ENCODE data around the gene ARHGAP42. TPM values are rescaled to one million over a fixed set of nuclear protein-coding genes. Genes with fewer than 3 reads are reported as not detected.

ARHGAP42 gene
- total RNA-seq, 3 donors from 2014 or later, result 14.6 to 26.7 (median 26.2) TPM

- Histone ChIP-seq H3K27me3 (no peaks in the 10 kb centered on the region), H3K4me1 (no peaks in the 10 kb centered on the region), H3K4me3 (no peak overlapping the region), H3K27ac (no peak overlapping the region), H3K36me3 (no peaks in the 10 kb centered on the region), H3K9me3 (no peaks in the 10 kb centered on the region)
- DNase-seq (ENCODE audit: low spot score in 2 of 2), result no peak
- TF ChIP-seq CTCF (IDR thresholded peaks at IDR 0.05), result no peak
- no peak for TF ChIP-seq POLR2A (IDR thresholded peaks at IDR 0.05)
- no peak for TF ChIP-seq POLR2AphosphoS5 (IDR thresholded peaks at IDR 0.05)
- intact Hi-C loops (cut with DNase I; ENCODE audit: low total_unique reads), result no loop called here
These were observed 43.2 kb downstream of the ARHGAP42 start for GRCh38 chr11:100730266-100730665.

GRCh38 chr11:100731471-100731870, 44.4 kb downstream of the ARHGAP42 start:
- H3K4me3 ChIP-seq, result no peak overlapping the region
- no peaks in the 10 kb centered on the region for H3K9me3 ChIP-seq
- TF ChIP-seq CTCF (IDR thresholded peaks at IDR 0.05) (no peak), POLR2AphosphoS5 (IDR thresholded peaks at IDR 0.05) (no peak), POLR2A (IDR thresholded peaks at IDR 0.05) (no peak)
- H3K4me1 ChIP-seq, result no peaks in the 10 kb centered on the region
- H3K27me3 ChIP-seq, result no peaks in the 10 kb centered on the region
- intact Hi-C loops (cut with DNase I; ENCODE audit: low total_unique reads), result no loop called here
- DNase-seq (ENCODE audit: low spot score in 2 of 2), result no peak
- no peaks in the 10 kb centered on the region for H3K36me3 ChIP-seq
- H3K27ac ChIP-seq, result no peak overlapping the region

- intact Hi-C loops (cut with DNase I; ENCODE audit: low total_unique reads), result no loop called here
These were observed 45.9 kb downstream of the ARHGAP42 start for GRCh38 chr11:100732949-100733348.

GRCh38 chr11:100734743-100735527, 47.8 kb downstream of the ARHGAP42 start:
- H3K4me1 ChIP-seq, result no peaks in the 10 kb centered on the region
- intact Hi-C loops (cut with DNase I; ENCODE audit: low total_unique reads), result no loop called here
- H3K4me3 ChIP-seq, result no peak overlapping the region

More at GRCh38 chr11:100732949-100733348, 45.9 kb downstream of the ARHGAP42 start:
- Histone ChIP-seq H3K27ac (no peak overlapping the region), H3K27me3 (no peaks in the 10 kb centered on the region), H3K9me3 (no peaks in the 10 kb centered on the region), H3K36me3 (no peaks in the 10 kb centered on the region), H3K4me3 (no peak overlapping the region), H3K4me1 (no peaks in the 10 kb centered on the region)
- no peak for DNase-seq (ENCODE audit: low spot score in 2 of 2)
- TF ChIP-seq POLR2A (IDR thresholded peaks at IDR 0.05), result no peak
- TF ChIP-seq POLR2AphosphoS5 (IDR thresholded peaks at IDR 0.05), result no peak
- TF ChIP-seq CTCF (IDR thresholded peaks at IDR 0.05), result no peak

More at GRCh38 chr11:100734743-100735527, 47.8 kb downstream of the ARHGAP42 start:
- Histone ChIP-seq H3K27ac (no peak overlapping the region), H3K36me3 (no peaks in the 10 kb centered on the region), H3K27me3 (no peaks in the 10 kb centered on the region), H3K9me3 (no peaks in the 10 kb centered on the region)
- DNase-seq (ENCODE audit: low spot score in 2 of 2), result no peak
- TF ChIP-seq CTCF (IDR thresholded peaks at IDR 0.05) (no peak), POLR2AphosphoS5 (IDR thresholded peaks at IDR 0.05) (no peak), POLR2A (IDR thresholded peaks at IDR 0.05) (no peak)
